Measurements from ENCODE around the gene PHEX.

PHEX gene

GRCh38 chrX:22032084-22032483, at the start of gene PHEX:
TSS of gene PHEX (plus strand) at chrX:22032325. CDS start at chrX:22033006, 681 bp downstream.
- no peak for DNase-seq

GRCh38 chrX:21985332-21985777, 46.8 kb upstream of the PHEX start:
- peak in 1 of 2 experiments; percentile 60 for DNase-seq

- DNase-seq: no peak
These were observed 45.5 kb upstream of the PHEX start for GRCh38 chrX:21986596-21986995.

- DNase-seq: no peak
These were observed 42.7 kb upstream of the PHEX start for GRCh38 chrX:21989384-21989783.

- DNase-seq: no peak
These were observed 41.3 kb upstream of the PHEX start for GRCh38 chrX:21990832-21991231.

GRCh38 chrX:21991504-21991903, 40.6 kb upstream of the PHEX start:
- DNase-seq: no peak

- no peak for DNase-seq
These were observed 38.9 kb upstream of the PHEX start for GRCh38 chrX:21993265-21993664.

GRCh38 chrX:21996872-21997455, 35.2 kb upstream of the PHEX start:
- DNase-seq: no peak

- no peak for DNase-seq
These were observed 34.1 kb upstream of the PHEX start for GRCh38 chrX:21998037-21998436.

GRCh38 chrX:22004866-22005265, 27.3 kb upstream of the PHEX start:
- no peak for DNase-seq

GRCh38 chrX:22012051-22012450, 20.1 kb upstream of the PHEX start:
- no peak for DNase-seq

GRCh38 chrX:22012931-22013330, 19.2 kb upstream of the PHEX start:
- no peak for DNase-seq

- no peak for DNase-seq
These were observed 16.9 kb upstream of the PHEX start for GRCh38 chrX:22015139-22015750.

- no peak for DNase-seq
These were observed 10.3 kb upstream of the PHEX start for GRCh38 chrX:22021751-22022324.

GRCh38 chrX:22024577-22024976, 7.5 kb upstream of the PHEX start:
- DNase-seq: no peak

GRCh38 chrX:22025751-22026150, 6.4 kb upstream of the PHEX start:
- no peak for DNase-seq

GRCh38 chrX:22026731-22027130, 5.4 kb upstream of the PHEX start:
- no peak for DNase-seq

- DNase-seq: no peak
These were observed 381 bp downstream of the PHEX start for GRCh38 chrX:22032506-22032905.

- DNase-seq: no peak
These were observed 1.7 kb downstream of the PHEX start for GRCh38 chrX:22033818-22034217.

GRCh38 chrX:22035236-22035635, 3.1 kb downstream of the PHEX start:
- DNase-seq: no peak

- DNase-seq: no peak
These were observed 5.1 kb downstream of the PHEX start for GRCh38 chrX:22037225-22037624.

GRCh38 chrX:22037911-22038537, 5.9 kb downstream of the PHEX start:
- no peak for DNase-seq

GRCh38 chrX:22039541-22039940, 7.4 kb downstream of the PHEX start:
- DNase-seq: no peak

GRCh38 chrX:22040184-22040583, 8.1 kb downstream of the PHEX start:
- no peak for DNase-seq
